Activated CD8-positive, alpha-beta T cell treated with anti-CD3 and anti-CD28 coated beads for 36 hours (primary cell): ENCODE measurements around the gene NTSR1. TPM values are rescaled to one million over a fixed set of nuclear protein-coding genes. Genes with fewer than 3 reads are reported as not detected.

Experiments used
- ATAC-seq: fragments of 200-7000 bp; cut with Tn5 transposase; one replicate; pipeline ENCODE4 v1.10.0; 2021; ENCODE audit warnings: mild to moderate bottlenecking, moderate library complexity
- CTCF ChIA-PET: fragments of 350-600 bp; sonication (Branson Sonifier 250); formaldehyde crosslinking; loops from one replicate; lab custom pipeline; 2021; ENCODE audit warnings: antibody characterized with exemption; lab: Charles Lee
- POLR2A ChIA-PET: fragments of 350-600 bp; sonication (Branson Sonifier 250); formaldehyde crosslinking; loops from one replicate; lab custom pipeline; 2021; ENCODE audit warnings: antibody characterized with exemption; lab: Charles Lee
- DNase-seq: peaks from one replicate; pipeline ENCODE4 v3.0.0-alpha.2; 2020
- H3K27ac Mint-ChIP-seq: one replicate; pipeline ENCODE4 v1.8.0; 2021; ENCODE audit warnings: mild to moderate bottlenecking, mixed read lengths
- H3K27me3 Mint-ChIP-seq: one replicate; pipeline ENCODE4 v1.8.0; 2021; ENCODE audit warnings: mixed read lengths
- H3K36me3 Mint-ChIP-seq: one replicate; pipeline ENCODE4 v1.8.0; 2021; ENCODE audit warnings: low read depth, mixed read lengths
- H3K4me1 Mint-ChIP-seq: one replicate; pipeline ENCODE4 v1.8.0; 2021; ENCODE audit warnings: low read depth, mixed read lengths
- H3K4me3 Mint-ChIP-seq: one replicate; pipeline ENCODE4 v1.8.0; 2021; ENCODE audit warnings: mild to moderate bottlenecking, moderate library complexity, mixed read lengths
- H3K9me3 Mint-ChIP-seq: one replicate; pipeline ENCODE4 v1.8.0; 2021; ENCODE audit warnings: mixed read lengths
- intact Hi-C: fragments of 100-400 bp; cut with micrococcal nuclease; formaldehyde crosslinking; loops from one replicate; pipeline ENCODE4 v1.10.0; 2022
- total RNA-seq, 2 experiments: library from RNA; stranded (reverse); gene quantifications; one replicate each; pipeline ENCODE4 v1.2.3, GENCODE V29; 2021
- TF ChIP-seq, protein P1 (sequence below): fragments of 200-600 bp; IDR thresholded peaks from one replicate; pipeline ENCODE4 v1.8.0; 2022; ENCODE audit warnings: antibody characterized with exemption, mild to moderate bottlenecking

Gene NTSR1
- total RNA-seq, 2 experiments from 2014 or later: not detected

DNA sequence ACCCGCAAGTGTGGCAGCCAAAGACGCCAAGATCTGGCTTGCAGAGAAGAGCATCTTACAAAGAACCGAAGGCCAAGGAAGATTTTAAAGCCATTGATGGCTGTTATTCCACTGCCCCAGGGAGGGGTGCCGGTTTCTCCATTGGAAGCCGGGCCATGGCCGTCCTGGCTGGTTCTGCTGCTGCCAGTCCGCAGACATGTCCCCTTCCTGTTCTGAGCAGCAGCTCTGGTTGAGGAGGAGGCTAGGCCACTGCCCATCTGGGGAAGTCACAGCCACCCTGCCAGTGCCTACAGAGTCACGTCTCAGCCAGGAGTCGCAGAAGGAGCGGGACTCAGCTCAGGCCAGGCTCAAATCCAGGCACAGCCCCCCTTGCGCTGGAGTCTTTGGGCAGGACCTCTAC, 45.0 kb downstream of the NTSR1 start:
- H3K4me1 Mint-ChIP-seq: no peaks in the 10 kb centered on the region
- DNase-seq (no peak), ATAC-seq (no peak)
- ChIA-PET POLR2A (interaction anchor here (0.6 to 0.7 kb wide), 2 partner anchors 32 to 59 kb away, joined by 3 read pairs; no protein-coding TSS in a partner anchor), CTCF (no interaction called here)
- H3K36me3 Mint-ChIP-seq: no peaks in the 10 kb centered on the region
- no peak overlapping the region for H3K27ac Mint-ChIP-seq
- no peak overlapping the region for H3K4me3 Mint-ChIP-seq
- H3K27me3 Mint-ChIP-seq: peaks cover 14% of the 10 kb centered on the region
- H3K9me3 Mint-ChIP-seq: no peaks in the 10 kb centered on the region
- intact Hi-C loops: no loop called here
- TF ChIP-seq, protein P1, sequence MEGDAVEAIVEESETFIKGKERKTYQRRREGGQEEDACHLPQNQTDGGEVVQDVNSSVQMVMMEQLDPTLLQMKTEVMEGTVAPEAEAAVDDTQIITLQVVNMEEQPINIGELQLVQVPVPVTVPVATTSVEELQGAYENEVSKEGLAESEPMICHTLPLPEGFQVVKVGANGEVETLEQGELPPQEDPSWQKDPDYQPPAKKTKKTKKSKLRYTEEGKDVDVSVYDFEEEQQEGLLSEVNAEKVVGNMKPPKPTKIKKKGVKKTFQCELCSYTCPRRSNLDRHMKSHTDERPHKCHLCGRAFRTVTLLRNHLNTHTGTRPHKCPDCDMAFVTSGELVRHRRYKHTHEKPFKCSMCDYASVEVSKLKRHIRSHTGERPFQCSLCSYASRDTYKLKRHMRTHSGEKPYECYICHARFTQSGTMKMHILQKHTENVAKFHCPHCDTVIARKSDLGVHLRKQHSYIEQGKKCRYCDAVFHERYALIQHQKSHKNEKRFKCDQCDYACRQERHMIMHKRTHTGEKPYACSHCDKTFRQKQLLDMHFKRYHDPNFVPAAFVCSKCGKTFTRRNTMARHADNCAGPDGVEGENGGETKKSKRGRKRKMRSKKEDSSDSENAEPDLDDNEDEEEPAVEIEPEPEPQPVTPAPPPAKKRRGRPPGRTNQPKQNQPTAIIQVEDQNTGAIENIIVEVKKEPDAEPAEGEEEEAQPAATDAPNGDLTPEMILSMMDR: no peak

DNA sequence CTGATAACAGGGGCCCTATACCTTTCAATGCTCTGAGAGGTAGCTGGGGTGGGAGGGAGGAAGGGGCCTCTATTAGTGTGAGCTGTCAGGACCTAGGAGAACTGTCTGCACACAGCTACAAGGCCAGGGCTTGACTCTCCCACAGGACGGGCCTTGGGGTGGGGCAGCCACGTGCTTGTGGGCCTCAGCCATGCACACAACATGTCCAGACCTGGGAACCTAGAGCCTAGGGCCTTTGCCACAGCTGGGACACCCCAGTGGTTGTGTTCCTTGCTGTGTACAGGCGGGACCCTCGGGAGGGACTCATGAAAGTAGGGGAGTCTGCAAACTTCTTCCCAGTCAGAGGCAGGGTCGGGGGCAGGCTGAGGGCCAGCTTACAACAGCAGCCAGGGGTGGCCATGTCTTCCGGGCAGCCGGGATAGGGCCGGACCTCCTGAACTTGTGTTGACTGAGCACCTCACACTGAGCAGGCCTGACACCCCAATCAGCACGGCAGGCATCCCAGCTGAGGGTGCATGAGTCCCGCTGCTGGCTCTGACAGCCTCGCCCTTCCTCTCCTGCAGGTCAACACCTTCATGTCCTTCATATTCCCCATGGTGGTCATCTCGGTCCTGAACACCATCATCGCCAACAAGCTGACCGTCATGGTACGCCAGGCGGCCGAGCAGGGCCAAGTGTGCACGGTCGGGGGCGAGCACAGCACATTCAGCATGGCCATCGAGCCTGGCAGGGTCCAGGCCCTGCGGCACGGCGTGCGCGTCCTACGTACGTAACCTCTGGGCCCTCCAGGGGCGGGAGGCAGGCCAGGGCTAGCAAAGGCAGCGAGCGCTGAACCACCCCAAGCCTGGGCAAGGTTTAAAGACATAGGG, 45.7 kb downstream of the NTSR1 start:
- no peak overlapping the region for H3K27ac Mint-ChIP-seq
- no peaks in the 10 kb centered on the region for H3K4me1 Mint-ChIP-seq
- POLR2A ChIA-PET: interaction anchor here (0.6 to 0.7 kb wide), 2 partner anchors 33 to 60 kb away, joined by 3 read pairs; no protein-coding TSS in a partner anchor
- CTCF ChIA-PET: no interaction called here
- intact Hi-C loops: no loop called here
- ATAC-seq: peak; percentile 20
- H3K9me3 Mint-ChIP-seq: no peaks in the 10 kb centered on the region
- no peak for DNase-seq
- no peak overlapping the region for H3K4me3 Mint-ChIP-seq
- no peaks in the 10 kb centered on the region for H3K36me3 Mint-ChIP-seq
- TF ChIP-seq, protein P1: no peak
- H3K27me3 Mint-ChIP-seq: peaks cover 14% of the 10 kb centered on the region

DNA sequence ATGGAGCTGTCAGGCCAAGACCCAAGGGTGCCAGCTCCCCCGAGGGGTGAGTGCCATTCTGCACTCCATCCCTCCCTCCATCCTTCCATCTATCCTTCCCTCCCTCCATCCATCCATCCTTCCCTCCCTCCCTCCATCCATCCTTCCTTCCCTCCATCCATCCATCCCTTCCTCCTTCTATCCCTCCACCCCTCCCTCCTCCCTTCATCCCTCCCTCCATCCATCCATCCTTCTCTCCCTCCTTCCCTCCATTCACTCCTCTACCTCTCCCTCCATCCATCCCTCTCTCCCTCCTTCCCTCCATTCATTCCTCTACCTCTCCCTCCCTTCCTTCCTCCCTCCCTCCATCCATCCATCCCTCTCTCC, 46.3 kb downstream of the NTSR1 start:
- no peak overlapping the region for H3K27ac Mint-ChIP-seq
- H3K27me3 Mint-ChIP-seq: peaks cover 14% of the 10 kb centered on the region
- H3K4me1 Mint-ChIP-seq: no peaks in the 10 kb centered on the region
- no peaks in the 10 kb centered on the region for H3K9me3 Mint-ChIP-seq
- CTCF ChIA-PET: no interaction called here
- H3K4me3 Mint-ChIP-seq: no peak overlapping the region
- DNase-seq: no peak
- no peak for ATAC-seq
- TF ChIP-seq, protein P1: no peak
- intact Hi-C loops: no loop called here
- POLR2A ChIA-PET: no interaction called here
- H3K36me3 Mint-ChIP-seq: no peaks in the 10 kb centered on the region

DNA sequence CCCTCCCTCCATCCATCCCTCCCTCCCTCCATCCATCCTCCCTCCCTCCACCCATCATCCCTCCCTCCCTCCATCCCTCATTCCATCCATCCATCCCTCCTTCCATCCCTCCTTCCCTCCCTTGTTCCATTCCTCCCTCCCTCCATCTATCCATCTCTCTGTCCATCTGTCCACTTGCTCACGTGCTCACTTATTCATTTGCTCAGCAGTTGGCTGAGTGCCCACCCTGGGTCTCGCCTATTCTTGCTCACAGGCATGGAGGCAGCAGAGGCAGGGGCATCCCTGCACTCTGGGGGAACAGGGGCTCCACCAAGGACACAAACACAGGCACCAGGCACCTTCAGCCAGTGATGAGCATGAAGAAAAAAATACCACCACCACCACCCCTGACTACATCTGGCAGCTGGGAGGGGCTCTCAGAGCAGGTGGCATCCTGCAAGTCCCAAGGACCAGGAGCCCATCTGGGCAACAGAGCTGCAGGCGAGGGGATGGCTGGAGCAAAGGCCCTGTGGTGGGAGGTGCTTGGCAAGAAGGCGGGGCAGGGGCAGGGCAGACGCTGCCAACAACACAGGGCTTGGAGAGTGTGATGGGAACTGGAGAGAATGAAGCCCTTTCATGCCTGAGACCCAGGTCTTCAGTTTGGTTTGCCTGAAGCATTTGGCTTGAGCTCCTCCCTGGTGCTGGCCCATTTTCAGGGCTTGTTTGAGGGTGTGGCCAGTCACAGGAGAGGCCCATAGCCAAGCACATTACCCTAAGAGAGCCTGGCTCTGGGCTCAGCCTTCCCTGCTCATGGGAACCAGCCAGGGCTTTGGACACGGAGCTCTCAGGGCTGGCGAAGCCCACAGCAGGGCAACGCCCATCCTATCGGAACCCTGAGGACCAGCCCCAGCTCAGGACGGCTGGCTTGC, 47.4 kb downstream of the NTSR1 start:
- Mint-ChIP-seq H3K4me3 (no peak overlapping the region), H3K9me3 (no peaks in the 10 kb centered on the region), H3K27me3 (peaks cover 14% of the 10 kb centered on the region), H3K4me1 (no peaks in the 10 kb centered on the region), H3K36me3 (no peaks in the 10 kb centered on the region), H3K27ac (no peak overlapping the region)
- ChIA-PET CTCF (no interaction called here), POLR2A (no interaction called here)
- DNase-seq (no peak), ATAC-seq (no peak)
- intact Hi-C loops: no loop called here
- TF ChIP-seq, protein P1: no peak
